Limb (tissue), 2 donors: ENCODE results near the gene ADH1B.
"Not testable (repeated sequence)": the region's sequence is repeated elsewhere in the genome, so short reads cannot be mapped to it uniquely, and the experiment has no call there.

ENCODE experiments used
- DNase-seq, 2 donors: peaks; one replicate each; pipeline ENCODE4 v3.0.0-alpha.2; 2016; ENCODE audit errors: extremely low spot score in 2 of 2

ADH1B gene

GRCh38 chr4:99321241-99322191, at the start of gene ADH1B:
Gene ADH1B (minus strand): TSS chr4:99321401. CDS start chr4:99321331, 70 bp downstream.
- DNase-seq, result no peak

- not testable (repeated sequence) for DNase-seq
These were observed 46.6 kb upstream of the ADH1B start for GRCh38 chr4:99367817-99368216.

- no peak for DNase-seq
These were observed 45.3 kb upstream of the ADH1B start for GRCh38 chr4:99366491-99366890.

- no peak for DNase-seq
These were observed 41.6 kb upstream of the ADH1B start for GRCh38 chr4:99362768-99363167.

GRCh38 chr4:99361899-99362275, 40.7 kb upstream of the ADH1B start:
- no peak for DNase-seq

GRCh38 chr4:99361268-99361898, 40.2 kb upstream of the ADH1B start:
- no peak for DNase-seq

- no peak for DNase-seq
These were observed 38.4 kb upstream of the ADH1B start for GRCh38 chr4:99359480-99360204.

- DNase-seq, result no peak
These were observed 36.7 kb upstream of the ADH1B start for GRCh38 chr4:99357948-99358347.

- DNase-seq, result no peak
These were observed 35.8 kb upstream of the ADH1B start for GRCh38 chr4:99356992-99357391.

- DNase-seq, result not testable (repeated sequence)
These were observed 34.9 kb upstream of the ADH1B start for GRCh38 chr4:99356149-99356548.

GRCh38 chr4:99352602-99353537, 31.7 kb upstream of the ADH1B start, which contains the start of gene ADH1C:
Gene ADH1C (minus strand): TSS chr4:99352746. CDS start chr4:99352675, 71 bp downstream.
- DNase-seq, result peak in 1 of 2 donors; percentile 24

GRCh38 chr4:99351487-99351886, 30.3 kb upstream of the ADH1B start:
- no peak for DNase-seq

GRCh38 chr4:99349338-99349737, 28.1 kb upstream of the ADH1B start:
- DNase-seq, result no peak

- not testable (repeated sequence) for DNase-seq
These were observed 21.4 kb upstream of the ADH1B start for GRCh38 chr4:99342624-99343023.

GRCh38 chr4:99341426-99341825, 20.2 kb upstream of the ADH1B start:
- no peak for DNase-seq

- DNase-seq, result no peak
These were observed 18.0 kb upstream of the ADH1B start for GRCh38 chr4:99339172-99339571.

- DNase-seq, result no peak
These were observed 15.4 kb upstream of the ADH1B start for GRCh38 chr4:99336553-99336952.

- DNase-seq, result no peak
These were observed 13.7 kb upstream of the ADH1B start for GRCh38 chr4:99334880-99335279.

- no peak for DNase-seq
These were observed 9.4 kb upstream of the ADH1B start for GRCh38 chr4:99330648-99331047.

GRCh38 chr4:99329876-99330275, 8.7 kb upstream of the ADH1B start:
- DNase-seq, result no peak

- DNase-seq, result peak in 1 of 2 donors; percentile 34
These were observed 3.8 kb upstream of the ADH1B start for GRCh38 chr4:99324979-99325378.
